HEK293T (cell line): Measurements from ENCODE around the gene DOCK1.

ENCODE experiments used
- CTCF ChIA-PET: fragments of 350-600 bp; formaldehyde crosslinking; extraction: SDS; loops from one replicate; lab custom pipeline; 2021; ENCODE audit warnings: antibody characterized with exemption, inconsistent platforms; lab: Yijun Ruan, JAX
- POLR2A ChIA-PET: fragments of 350-600 bp; formaldehyde crosslinking; extraction: SDS; loops from one replicate; lab custom pipeline; 2020; ENCODE audit warnings: antibody characterized with exemption, inconsistent platforms; lab: Yijun Ruan, JAX
- DNase-seq: peaks from one replicate; pipeline ENCODE4 v3.0.0; 2012; ENCODE audit warnings: mixed read lengths; ENCODE audit errors: extremely low spot score
- ARNT ChIP-seq: fragments of 450-650 bp; IDR thresholded peaks from 2 replicates; pipeline ENCODE4 v1.6.1; 2017; ENCODE audit warnings: mild to moderate bottlenecking
- BHLHE40 ChIP-seq: fragments of 450-650 bp; IDR thresholded peaks from 2 replicates; pipeline ENCODE4 v1.6.1; 2016; ENCODE audit warnings: mild to moderate bottlenecking, moderate library complexity, borderline replicate concordance
- CTBP1 ChIP-seq: fragments of 450-650 bp; IDR thresholded peaks from 2 replicates; pipeline ENCODE4 v1.6.1; 2016; ENCODE audit warnings: borderline replicate concordance
- ELF4 ChIP-seq: fragments of 450-650 bp; IDR thresholded peaks from 2 replicates; pipeline ENCODE4 v1.6.1; 2017; ENCODE audit warnings: antibody characterized with exemption
- FOXA1 ChIP-seq: fragments of 450-650 bp; IDR thresholded peaks from 2 replicates; pipeline ENCODE4 v1.6.1; 2016; ENCODE audit warnings: mild to moderate bottlenecking
- FOXK2 ChIP-seq: fragments of 450-650 bp; IDR thresholded peaks from 2 replicates; pipeline ENCODE4 v1.6.1; 2016; ENCODE audit warnings: mild to moderate bottlenecking
- FOXM1 ChIP-seq: fragments of 450-650 bp; IDR thresholded peaks from 2 replicates; pipeline ENCODE4 v1.6.1; 2017; ENCODE audit warnings: mild to moderate bottlenecking, borderline replicate concordance
- HDGF ChIP-seq: fragments of 450-650 bp; IDR thresholded peaks from 2 replicates; pipeline ENCODE4 v1.6.1; 2017; ENCODE audit warnings: antibody characterized with exemption, borderline replicate concordance
- L3MBTL2 ChIP-seq: fragments of 450-650 bp; conservative IDR thresholded peaks from 2 replicates; pipeline ENCODE4 v1.6.1; 2016; ENCODE audit warnings: mild to moderate bottlenecking
- LEF1 ChIP-seq: fragments of 450-650 bp; IDR thresholded peaks from 2 replicates; pipeline ENCODE4 v1.6.1; 2017; ENCODE audit warnings: mild to moderate bottlenecking, borderline replicate concordance
- NFRKB ChIP-seq: fragments of 450-650 bp; IDR thresholded peaks from 2 replicates; pipeline ENCODE4 v1.6.1; 2016; ENCODE audit warnings: mild to moderate bottlenecking, moderate library complexity
- SP1 ChIP-seq: fragments of 450-650 bp; IDR thresholded peaks from 2 replicates; pipeline ENCODE4 v1.6.1; 2017
- SUZ12 ChIP-seq: fragments of 450-650 bp; IDR thresholded peaks from 2 replicates; pipeline ENCODE4 v1.6.1; 2016; ENCODE audit warnings: mild to moderate bottlenecking
- TARDBP ChIP-seq: fragments of 450-650 bp; IDR thresholded peaks from 2 replicates; pipeline ENCODE4 v1.6.1; 2016
- ZNF384 ChIP-seq: fragments of 450-650 bp; IDR thresholded peaks from 2 replicates; pipeline ENCODE4 v1.6.1; 2016
- TF ChIP-seq, protein P1 (sequence below): fragments of 450-650 bp; IDR thresholded peaks from 2 replicates; pipeline ENCODE4 v1.6.1; 2016

Gene DOCK1

DNA sequence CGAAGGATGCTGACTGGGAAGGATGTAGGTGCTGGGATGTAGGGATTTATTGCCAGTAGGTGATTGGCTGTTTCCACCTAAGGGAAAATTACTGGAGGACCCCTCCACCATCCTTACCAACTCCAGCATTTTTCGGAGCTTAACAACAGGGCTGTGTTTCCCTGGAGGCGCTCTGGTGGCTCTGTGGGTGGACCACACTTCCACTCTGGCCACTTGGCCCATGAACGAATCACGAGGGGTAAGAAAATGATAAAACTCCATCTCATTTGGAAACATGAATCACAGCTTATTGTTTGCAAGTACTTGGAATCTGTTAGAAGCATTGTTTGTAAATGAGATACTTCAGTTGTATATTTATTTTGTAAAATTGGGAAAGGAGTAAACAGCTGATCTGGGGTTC lies 3.0 kb downstream of the DOCK1 start:
- CTCF ChIA-PET, result no interaction called here
- no peak for TF ChIP-seq BHLHE40
- TF ChIP-seq, protein P1, sequence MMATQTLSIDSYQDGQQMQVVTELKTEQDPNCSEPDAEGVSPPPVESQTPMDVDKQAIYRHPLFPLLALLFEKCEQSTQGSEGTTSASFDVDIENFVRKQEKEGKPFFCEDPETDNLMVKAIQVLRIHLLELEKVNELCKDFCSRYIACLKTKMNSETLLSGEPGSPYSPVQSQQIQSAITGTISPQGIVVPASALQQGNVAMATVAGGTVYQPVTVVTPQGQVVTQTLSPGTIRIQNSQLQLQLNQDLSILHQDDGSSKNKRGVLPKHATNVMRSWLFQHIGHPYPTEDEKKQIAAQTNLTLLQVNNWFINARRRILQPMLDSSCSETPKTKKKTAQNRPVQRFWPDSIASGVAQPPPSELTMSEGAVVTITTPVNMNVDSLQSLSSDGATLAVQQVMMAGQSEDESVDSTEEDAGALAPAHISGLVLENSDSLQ, result no peak
- TF ChIP-seq NFRKB, result no peak
- no peak for TF ChIP-seq LEF1
- no peak for TF ChIP-seq ARNT
- TF ChIP-seq ELF4, result no peak
- no peak for TF ChIP-seq L3MBTL2
- no peak for TF ChIP-seq CTBP1
- TF ChIP-seq HDGF, result no peak
- TF ChIP-seq FOXK2, result no peak
- TF ChIP-seq FOXM1, result no peak
- TF ChIP-seq ZNF384, result no peak
- no peak for TF ChIP-seq SUZ12
- no peak for TF ChIP-seq FOXA1
- TF ChIP-seq SP1, result no peak
- no peak for TF ChIP-seq TARDBP
- POLR2A ChIA-PET, result no interaction called here
- no peak for DNase-seq

DNA sequence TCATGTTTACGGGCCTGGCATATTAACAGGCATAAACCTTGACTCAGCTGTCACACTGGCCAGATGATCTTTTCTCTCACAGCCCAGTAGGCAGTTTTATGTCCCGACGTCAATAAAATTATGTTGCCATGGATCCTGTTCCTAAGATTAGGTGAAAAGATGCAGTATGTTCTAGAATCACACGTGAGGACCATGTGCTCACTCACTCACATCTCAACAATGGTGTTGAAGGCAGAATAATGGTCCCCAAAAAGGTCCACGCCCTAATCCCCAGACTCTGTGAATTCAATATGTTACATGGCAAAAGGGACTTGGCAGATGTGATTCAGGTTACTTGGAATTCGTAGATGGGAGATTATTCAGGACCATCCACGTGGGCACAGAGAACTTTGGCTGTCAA lies 3.5 kb downstream of the DOCK1 start:
- TF ChIP-seq BHLHE40, result no peak
- TF ChIP-seq ARNT, result no peak
- TF ChIP-seq FOXM1, result no peak
- TF ChIP-seq L3MBTL2, result no peak
- TF ChIP-seq FOXK2, result no peak
- no peak for TF ChIP-seq HDGF
- TF ChIP-seq NFRKB, result no peak
- TF ChIP-seq, protein P1, result no peak
- no peak for TF ChIP-seq TARDBP
- TF ChIP-seq ELF4, result no peak
- ChIA-PET POLR2A (no interaction called here), CTCF (no interaction called here)
- no peak for DNase-seq

DNA sequence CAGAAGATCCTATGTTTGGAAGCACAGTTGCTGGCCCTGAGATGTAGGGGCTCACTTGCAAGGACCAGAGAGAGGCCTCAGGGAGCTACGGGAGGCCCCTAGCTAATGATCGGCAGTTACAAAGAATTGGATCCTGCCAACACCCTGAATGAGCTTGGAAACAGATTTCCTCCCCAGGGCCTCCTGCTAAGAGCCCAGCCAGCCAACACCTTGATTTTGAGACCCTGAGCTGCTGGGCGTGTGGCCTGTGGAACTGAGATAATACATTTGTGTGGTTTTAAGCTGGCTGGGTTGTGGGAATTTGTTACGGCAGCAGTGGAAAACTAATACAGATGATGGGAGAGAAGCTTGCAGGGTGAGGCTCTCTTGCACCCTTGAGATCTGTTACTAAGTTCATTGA lies 3.9 kb downstream of the DOCK1 start:
- no peak for DNase-seq
- TF ChIP-seq FOXM1 (no peak), ELF4 (no peak), FOXA1 (no peak), ARNT (no peak), FOXK2 (no peak), SP1 (no peak)
- POLR2A ChIA-PET, result no interaction called here
- CTCF ChIA-PET, result no interaction called here

DNA sequence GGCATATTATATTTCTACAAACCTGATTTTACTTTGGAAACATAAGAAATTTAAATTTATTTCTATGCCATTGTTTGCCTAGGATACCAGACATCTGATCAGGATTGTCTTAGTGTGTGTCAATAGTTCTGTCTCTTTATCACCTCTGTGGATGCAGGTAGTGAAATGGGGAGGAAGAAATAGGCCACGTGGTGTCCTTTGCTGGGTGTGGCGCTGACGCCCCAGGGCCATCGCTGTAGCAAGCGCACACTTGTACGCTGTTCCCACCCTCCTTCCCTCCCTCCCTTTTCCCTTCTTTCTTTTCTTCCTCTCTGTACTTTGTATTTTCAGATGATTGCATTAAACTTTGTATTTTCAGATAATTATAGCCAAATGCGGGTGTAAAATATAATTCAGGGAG lies 5.0 kb downstream of the DOCK1 start:
- DNase-seq, result no peak
- TF ChIP-seq ZNF384, result no peak
- TF ChIP-seq ELF4, result no peak
- POLR2A ChIA-PET, result no interaction called here
- CTCF ChIA-PET, result no interaction called here

DNA sequence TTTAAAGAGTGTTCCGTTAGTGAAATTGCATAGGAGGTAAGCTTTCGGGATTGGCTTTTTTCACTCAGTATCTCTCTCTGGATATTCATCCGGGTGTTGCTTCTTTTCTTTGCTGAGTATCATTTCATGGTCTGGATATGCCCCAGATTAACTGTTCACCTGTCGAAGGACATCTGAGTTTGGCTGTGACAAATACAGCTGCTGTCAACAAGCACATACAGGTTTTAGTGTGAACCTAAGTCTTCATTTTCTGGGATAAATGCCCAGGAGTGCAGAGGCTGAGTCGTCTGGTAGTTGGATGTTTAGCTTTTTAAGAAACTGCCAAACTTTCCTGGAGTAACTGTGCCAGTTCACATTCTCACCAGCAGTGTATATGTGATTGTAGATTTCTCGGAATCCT lies 5.6 kb downstream of the DOCK1 start:
- ChIA-PET CTCF (no interaction called here), POLR2A (no interaction called here)

DNA sequence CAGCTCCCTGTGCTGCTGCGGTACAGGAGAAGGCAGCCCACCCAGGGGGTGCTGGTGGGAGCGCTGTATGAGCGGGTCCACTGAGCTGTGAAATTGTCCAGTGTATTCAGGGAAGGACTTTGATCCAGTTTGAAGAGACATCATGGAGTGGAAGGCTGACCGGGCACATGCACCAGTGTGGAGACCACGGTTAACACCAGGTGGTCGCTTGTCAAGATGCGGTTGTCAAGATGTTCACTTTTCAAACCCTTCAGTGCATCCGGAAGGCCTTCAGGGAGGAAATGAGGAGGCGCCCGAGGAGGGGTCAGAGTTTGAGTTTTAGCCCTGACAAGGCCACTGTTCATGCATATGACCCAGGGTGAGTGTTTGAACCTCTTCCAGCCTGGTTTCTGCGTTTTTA lies 6.1 kb downstream of the DOCK1 start:
- ChIA-PET CTCF (no interaction called here), POLR2A (no interaction called here)
- DNase-seq, result no peak
- TF ChIP-seq HDGF (no peak), ARNT (no peak), BHLHE40 (no peak), L3MBTL2 (no peak), NFRKB (no peak), ELF4 (no peak), SP1 (no peak), FOXK2 (no peak), ZNF384 (no peak), FOXA1 (no peak), FOXM1 (no peak), CTBP1 (no peak), LEF1 (no peak), TARDBP (no peak), SUZ12 (no peak)
- TF ChIP-seq, protein P1, result no peak

More for the DNA sequence above, 5.6 kb downstream of the DOCK1 start:
- TF ChIP-seq SUZ12 (no peak), FOXA1 (no peak), TARDBP (no peak), HDGF (no peak), LEF1 (no peak), FOXK2 (no peak), SP1 (no peak), ZNF384 (no peak), FOXM1 (no peak), BHLHE40 (no peak), NFRKB (no peak), L3MBTL2 (no peak), ELF4 (no peak), CTBP1 (no peak), ARNT (no peak)
- TF ChIP-seq, protein P1, result no peak
- no peak for DNase-seq
